DMS153 (cell line): Measurements from ENCODE around the gene NOS1.

Source experiments
- DNase-seq: peaks from one replicate; lab custom pipeline; 2025; lab: John Stamatoyannopoulos, UW

NOS1 gene

DNA sequence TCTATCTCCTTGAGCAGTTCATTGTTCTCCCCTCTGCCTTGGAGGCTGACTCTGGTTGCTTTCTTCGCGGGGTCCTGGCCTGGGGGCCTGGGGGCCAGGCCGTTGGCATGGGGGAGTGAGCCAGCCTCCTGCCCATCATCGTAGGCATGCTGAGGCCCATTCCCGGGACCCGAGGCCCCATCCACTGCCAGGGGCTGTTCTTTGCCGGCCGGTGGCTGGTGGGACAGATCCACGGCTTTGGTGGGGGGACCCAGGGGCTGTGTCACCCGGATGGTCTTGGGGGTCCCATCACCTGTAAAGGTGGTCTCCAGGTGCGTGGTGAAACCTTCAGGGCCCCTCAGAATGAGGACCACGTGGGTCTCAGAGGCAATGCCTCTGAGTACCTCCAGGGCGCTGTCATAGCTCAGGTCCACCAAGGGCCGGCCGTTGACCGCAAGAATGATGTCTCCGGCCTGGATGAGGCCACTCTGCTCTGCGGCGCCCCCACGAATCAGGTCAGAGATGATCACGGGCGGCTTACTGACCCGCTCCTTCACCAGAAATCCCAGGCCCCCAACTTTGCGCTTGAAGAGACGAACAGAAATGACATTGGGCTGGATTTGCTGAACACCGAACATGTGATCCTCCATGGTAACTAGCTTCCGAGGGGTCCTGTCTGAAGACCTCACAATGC lies 30.8 kb downstream of the NOS1 start:
- no peak for DNase-seq

DNA sequence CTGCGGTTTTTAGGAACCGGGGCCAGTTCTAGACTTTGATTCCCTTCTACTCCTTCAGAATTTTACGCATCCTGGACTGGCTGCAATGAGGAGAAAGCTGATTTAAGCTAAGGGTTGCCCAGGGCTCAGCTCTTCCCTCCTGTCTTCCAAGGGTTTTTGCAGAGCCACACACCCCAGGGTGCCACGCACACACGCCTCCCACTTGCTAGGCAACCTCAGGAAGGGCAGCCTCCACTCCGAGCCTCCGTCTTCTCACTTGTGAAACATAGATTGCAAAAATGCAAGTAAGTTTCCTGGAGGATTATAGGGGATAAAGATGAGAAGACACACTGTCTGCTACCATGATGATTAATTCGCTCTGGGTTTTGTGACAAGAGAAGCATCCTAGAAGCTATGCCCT lies 31.7 kb downstream of the NOS1 start:
- no peak for DNase-seq

DNA sequence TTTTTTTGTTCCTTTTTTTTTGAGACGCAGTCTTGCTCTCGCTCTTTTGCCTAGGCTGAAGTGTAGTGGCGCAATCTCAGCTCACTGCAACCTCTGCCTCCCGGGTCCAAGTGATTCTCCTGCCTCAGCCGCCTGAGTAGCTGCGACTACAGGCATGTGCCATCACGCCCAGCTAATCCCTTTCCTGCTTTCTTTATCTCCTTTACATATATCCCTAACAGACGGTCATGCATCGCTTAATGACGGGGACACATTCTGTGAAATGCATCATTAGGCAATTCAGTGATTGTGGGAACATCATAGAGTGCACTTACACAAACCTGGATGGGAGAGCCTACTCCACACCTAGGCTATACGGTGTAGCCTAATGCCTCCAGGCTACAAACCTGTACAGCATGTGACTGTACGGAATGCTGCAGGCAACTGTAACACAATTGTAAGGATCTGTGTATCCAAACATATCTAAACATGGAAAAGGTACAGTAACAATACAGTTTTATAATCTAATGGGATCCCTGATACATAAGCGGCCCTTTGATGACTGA lies 32.8 kb downstream of the NOS1 start:
- DNase-seq = no peak

DNA sequence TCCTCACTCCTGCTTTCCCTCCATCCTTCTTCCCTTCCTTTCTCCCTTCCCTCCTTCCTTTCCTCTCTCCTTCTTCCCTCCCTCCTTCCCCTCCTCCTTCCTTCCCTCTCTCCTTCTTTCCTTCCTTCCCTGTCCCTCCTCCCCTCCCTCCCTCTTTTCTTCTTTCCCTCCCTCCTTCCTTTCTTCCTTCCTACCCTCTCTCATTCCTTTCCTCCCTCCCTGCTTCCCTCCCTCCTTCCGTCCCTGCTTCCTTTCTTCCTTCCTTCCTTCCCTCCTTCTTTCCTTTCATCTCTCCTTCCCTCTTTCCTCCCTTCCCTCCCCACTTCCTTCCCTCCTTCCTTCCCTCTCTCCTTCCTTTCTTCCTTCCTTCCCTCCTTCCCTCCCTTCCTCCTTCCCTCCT lies 39.0 kb downstream of the NOS1 start:
- no peak for DNase-seq

DNA sequence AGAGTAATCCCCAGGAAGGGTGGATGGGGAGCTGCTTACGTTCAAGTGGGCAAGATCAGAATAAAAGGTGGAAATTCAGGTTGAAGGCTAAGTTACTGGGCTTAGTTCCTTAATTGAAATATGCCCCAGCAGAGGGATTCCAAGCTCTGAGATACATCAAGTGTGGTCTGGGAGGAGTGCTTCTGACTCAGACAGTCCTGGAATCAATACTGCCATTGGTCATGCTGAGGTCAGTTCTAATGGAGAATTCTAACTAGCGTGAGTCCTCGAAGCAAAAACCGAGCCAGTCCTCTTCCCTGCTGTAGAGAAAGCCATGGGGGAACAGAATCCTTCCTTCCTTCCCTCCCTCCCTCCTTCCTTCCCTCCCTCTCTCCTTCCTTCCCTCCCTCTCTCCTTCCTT lies 39.9 kb downstream of the NOS1 start:
- no peak for DNase-seq

DNA sequence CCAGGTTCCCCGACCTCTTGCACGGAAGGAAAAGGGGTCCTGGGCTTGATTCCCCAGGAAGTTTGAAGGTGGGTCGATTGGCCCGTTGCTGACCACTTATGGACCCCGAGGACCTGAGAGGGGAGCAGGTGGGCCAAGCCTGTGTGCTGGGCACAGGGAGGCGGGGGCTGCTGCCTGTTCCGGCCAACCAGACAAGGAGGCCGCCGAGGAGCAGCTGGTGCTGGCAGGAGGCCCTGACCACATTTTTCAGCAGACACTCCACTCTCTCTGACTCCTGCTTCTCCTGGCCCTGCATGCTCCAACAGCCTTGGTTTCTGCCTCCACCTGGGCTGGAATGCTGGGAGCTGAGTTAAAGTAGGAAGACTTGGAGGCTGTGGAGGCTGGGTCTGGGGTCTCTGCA lies 42.8 kb downstream of the NOS1 start:
- no peak for DNase-seq

DNA sequence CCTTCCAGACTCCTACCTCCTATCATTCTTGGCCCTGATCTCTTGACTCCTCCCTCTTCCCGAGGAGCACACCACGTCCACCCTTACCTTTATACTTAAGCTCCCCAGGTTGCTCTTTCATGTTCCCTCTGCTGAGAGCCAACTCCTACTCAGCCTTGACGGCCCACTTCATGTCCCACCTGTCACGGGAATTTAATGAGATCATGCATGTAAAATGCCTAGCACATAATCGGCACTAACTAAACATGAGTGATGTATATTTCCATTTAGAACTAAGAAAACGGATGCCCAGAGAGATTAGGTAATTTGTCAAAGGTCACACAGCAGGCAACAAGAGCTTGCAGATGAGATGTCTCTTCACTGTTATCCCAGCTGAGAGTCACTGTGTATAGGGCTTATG lies 45.1 kb downstream of the NOS1 start:
- DNase-seq = no peak

DNA sequence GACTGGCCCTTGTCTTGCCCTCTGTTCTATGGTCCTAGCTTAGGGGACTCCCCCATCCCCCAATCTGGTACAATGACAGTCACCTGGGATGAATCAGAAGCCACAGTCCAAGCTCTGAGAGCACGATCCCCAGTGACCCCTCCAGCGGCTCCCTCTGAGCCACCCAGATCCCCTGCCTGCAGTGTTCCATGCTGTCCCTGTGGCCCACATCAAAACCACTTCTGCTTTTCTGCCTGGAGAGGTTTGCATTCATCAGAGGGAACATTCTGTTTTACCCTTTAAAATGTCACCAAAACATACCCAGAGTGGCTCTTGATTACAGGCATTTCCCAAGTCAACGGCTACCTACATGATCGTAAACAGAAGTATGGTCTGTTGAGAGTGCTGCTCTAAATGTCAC lies 47.5 kb downstream of the NOS1 start:
- no peak for DNase-seq

DNA sequence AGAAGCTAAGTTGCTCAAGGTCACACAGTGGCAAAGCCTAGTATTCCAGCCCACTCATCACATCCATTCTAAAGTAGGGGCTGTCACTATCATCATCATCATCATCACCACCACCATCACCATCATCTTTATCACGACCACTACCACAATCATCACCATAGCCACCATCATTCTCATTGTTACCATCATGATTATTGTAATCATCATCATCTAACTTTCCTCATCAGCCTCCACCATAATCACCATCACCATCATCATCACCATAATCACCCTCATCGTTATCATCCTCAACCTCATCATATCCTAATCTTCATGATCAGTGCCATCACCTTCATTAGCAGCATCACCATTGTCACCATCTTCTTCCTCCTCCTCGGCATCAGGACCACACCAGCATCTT lies 48.7 kb downstream of the NOS1 start:
- DNase-seq = no peak

DNA sequence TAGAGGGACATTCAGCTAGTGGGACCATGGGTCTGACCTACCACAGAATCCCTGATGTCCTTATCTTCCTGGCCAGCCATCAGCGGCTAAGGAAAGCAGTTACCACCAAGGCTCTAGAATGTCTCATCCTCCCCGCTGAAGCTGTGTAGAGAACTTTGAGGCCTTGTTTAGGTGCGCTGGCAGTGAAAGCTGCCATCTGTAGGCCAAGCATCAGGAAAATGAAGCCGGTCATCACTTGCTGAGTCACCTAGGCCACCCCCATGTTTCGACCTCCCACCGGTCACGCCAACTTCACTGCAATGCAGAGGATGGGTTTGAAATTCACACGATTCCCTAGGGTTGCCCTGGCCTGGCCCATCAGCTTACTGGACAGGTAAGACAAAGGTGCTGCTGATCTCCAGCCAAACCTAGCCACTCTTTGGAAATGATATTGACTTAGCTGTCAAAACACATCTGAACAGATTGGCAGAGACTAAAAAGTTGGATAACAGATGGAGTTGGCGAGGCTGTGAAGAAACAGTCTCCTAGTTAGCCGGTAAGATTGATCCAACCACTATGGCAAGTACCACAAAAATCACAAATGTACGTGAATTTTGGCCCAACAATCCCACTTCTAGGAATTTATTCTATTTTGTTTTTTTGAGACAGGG lies 52.0 kb downstream of the NOS1 start:
- no peak for DNase-seq

DNA sequence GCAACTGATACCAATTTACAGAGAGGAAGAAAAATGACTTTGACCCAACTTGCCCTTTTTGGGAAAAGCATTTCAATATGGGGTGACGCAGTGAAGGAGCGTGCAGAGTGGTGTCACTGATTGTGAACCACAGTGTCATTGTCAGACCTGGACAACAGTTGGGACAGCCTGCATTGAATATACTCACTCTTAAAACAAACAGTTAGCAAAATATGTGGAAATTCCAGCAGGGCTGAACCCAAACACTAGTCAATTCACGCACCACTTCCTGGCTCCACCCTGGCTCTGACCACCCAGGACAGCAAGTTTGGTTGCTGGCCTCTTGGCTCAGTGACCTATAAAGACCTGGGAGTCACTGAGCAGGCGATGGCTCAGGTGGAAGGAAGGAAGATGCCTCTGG lies 61.3 kb downstream of the NOS1 start:
- no peak for DNase-seq

DNA sequence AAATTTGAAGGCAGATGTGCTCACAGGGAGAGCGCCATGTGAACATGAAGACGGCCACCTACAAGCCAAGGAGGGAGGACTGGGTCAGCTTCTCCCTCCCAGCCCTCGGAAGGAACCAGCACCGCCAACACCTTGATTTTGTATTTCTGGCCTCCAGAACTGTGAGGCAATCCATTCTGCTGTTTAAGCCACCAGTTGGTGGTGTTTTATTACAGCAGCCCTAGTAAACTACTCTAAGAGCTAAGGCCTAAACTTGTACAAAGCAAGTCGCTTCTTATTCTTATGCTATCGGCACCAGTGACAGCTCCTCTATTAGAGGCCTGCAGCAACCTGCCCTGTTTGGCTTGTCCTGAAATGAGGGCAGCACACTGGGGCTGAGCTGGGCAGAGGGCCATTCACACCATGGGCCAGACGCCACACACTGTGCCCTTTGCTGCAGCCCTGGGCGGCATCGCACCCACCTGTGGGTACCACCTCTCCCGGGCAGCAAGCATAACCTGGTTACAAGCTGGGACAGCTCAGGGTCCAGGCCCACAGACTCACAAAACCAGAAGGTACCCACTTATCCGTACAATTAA lies 62.7 kb downstream of the NOS1 start:
- DNase-seq = no peak

DNA sequence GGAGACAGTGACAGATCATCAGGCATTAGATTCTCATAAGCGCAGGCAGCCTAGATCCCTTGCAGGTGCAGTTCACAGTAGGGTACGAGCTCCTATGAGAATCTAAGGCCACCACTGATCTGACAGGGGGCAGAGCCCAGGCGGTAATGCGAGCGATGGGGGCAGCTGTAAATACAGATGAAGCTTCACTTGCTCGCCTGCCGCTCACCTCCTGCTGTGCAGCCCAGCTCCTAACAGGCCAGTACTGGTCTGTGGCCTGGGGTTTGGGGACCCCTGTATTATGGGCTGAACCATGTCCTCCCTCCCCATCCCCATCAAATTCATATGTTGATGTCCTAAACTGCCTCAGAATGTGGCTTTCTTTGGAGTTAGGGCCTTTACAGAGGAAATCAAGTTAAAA lies 63.2 kb downstream of the NOS1 start:
- DNase-seq = no peak

DNA sequence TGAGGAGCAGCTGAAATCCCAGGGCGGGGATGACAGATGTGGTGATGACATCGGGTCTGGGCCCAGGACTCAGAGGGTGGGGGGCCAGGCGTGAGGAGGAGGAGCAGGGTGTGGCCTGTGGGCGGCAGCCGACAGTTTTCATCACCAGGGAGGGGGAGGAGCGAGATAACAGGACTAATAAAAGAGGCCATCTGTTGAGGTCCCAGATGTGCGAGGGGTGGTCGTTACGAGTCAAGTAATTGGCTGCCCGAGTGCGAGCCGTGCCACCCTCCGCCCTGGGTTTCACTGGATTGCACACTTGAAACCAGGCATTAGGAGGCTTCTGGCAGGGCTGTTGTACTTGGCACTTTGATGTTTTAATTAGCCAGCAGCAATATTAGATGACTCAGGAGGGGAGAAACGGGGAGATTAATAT lies 67.2 kb downstream of the NOS1 start:
- DNase-seq = no peak

DNA sequence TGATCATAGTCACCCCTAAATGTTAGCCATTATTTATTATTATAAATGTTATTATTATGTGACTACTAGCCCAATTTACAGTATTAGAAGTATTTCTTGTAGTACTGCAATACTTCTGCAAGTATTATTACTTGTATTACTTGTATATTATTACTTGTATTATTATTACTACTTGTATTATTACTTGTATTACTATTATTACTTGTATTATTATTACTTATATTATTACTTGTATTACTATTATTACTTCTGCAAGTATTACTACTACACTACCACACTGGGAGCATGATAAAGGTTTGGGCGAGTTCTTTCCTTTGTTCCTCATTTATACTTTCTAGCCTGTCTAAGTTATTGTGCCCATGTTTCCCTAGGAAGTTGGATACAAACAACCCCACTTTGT lies 67.9 kb downstream of the NOS1 start:
- no peak for DNase-seq

DNA sequence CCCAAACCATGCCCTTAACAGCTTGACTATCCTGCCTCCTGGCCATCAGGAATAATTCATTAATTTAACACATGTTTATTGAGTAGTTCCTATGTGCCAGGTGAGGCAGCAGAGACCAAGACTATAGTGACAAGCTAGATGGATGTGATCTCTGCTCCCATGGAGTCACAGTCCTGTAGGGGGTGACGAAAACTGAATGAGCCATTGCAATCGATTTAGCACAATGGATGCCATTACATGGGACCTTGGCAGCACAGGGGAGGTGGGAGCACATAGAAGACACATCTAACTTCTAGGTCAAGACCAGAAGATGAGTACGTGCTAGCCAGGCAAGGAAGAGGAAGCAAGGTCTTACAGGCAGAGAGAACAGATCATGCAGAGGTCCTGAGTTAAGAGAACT lies 68.7 kb downstream of the NOS1 start:
- DNase-seq = no peak

DNA sequence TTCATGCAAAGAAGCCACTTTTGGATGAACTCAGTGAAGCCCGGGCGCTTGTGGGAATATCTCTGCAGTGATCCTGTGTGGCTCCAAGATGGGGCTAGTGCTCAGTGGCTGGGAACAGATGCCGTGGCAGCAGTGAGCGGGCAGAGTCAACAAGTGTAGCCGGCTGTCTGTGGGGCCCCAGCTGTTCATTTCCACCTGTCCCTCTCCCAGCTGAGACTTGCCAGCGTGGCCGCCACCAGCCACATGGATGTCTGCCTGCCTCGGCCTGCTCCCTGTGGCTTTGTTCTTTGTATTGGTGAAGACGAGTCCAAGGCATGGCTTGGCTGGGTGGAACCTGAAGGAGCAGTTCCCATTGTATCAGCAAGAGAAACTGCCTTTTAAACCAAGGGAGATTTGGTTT lies 77.3 kb downstream of the NOS1 start:
- DNase-seq = no peak

DNA sequence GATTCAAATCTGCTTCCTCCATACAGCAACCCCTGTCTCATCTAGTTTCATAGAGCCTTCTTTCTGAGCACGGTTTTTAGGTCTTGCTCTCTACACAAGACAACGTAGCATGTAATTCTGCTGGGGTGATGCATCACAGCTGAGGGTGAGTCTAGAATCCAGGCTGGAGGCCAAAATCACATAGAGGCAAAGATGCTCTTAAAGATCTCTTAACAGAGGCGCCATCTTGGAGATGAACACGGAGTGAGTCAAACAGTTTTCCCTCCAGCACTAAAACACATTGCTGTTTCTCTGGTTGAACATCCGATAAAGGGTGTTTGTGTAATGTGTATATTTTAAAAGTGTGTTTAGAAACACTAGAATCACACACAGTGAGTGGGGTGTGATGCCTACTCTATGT lies 78.9 kb downstream of the NOS1 start:
- no peak for DNase-seq

DNA sequence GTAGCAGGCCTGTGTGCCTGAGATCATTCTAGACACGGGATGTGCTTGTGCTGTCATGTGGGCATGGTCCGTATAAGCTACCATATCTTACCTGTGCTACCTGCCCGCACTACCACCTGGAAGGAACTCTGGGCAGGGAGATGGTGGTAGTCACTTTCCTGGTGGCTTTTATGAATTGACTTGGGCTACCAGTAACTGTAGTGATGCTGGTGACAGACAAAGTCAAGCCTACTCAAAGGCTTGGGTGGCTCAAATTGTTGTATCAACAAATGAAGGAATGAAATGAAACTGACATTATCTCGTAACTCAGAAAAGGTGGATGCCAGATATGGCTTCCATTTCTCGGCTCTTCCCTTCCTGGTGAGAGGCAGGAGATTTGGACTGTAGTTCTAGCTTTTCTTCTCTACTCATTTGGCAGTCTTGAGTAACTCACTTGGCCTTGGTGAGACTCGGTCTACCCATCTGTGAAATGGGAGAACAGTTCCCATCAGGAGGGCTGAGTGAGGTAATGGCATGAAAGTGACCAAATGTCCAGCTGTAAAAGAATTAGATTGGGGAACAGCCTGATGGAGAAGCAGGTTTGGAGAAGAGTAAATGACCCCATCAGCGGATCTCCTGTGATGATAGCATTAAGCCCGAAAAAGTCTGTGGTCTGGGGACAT lies 81.3 kb downstream of the NOS1 start:
- DNase-seq = no peak

DNA sequence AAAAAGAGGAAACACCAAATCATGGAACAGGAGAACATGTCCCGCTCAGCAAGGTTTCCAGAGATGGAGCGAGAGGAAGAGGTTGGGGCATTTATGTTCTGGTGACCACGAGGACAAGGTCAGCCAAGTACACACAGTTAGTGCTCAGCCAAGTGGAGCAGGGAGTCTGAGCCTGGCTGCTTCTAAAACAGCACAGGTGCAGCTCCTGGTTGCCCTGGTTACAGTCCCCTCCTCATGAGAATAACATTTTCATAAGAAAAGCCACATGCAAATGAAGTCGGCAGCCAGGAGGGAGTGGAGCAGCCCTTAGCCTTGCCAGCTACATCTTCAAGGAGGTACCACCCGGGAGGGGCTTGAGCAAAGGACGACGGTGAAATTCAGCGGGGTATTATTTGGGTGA lies 81.8 kb downstream of the NOS1 start:
- DNase-seq = no peak

DNA sequence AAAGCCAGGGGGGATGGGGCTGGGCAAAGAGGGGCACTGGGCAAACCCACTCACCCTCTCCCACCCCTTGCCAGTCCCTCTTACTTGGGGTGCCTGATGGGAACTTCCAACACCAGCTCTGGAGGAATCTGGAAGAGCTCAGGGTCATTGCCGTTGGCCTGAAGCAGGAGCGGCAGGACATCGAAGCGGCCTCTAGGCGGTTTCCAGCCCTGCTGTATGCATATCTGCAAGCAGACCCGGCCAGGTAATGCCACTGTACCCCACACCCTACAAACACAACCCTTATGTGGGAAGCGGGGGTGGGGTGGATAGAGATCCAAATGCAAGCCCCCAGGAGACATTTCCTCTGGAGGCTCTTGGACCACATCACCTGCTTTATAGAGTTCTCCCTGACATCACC lies 83.6 kb downstream of the NOS1 start:
- DNase-seq = no peak

DNA sequence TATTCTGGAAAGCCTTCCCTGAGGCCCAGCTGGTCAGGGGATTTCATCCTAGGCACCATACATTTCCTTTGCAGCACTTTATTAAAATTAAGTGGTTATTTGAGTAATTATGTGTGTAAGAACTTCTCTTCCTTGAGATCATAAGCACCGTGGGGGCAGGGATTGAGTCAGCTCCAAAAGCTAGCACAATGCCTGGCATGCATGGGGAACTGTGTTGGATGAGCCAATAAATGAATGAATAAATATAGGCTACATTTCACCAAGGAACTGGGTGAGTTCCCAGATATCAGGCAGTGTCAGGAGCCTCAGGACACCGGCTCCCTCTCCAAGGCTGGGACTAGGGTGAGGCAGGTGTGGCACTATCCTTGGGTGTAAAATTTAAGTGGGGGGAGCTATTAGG lies 88.3 kb downstream of the NOS1 start:
- DNase-seq = no peak

DNA sequence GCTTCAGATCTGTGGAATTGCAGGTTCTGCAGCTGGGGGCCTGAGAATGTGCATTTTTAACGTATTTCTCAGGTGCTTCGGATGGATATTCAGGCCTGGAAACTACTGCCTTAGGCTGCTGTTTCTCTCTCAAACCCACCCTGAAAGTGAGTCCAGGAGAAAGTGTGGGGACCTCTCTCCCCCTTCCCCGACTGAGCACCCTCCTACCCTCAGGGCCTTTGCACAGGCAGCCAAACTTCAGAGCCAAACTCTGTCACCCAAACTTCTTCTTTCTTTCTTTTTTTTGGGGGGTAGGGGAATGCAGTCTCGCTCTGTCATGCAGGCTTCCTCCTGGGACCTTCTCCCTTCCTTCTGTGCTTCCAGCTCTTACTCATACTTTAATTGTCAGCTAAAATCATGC lies 88.7 kb downstream of the NOS1 start:
- DNase-seq = no peak
